Vagina (tissue), 2 donors: ENCODE data around the gene ZNHIT1.

Experiments used
- POLR2A ChIP-seq, 2 donors: fragments of 450-650 bp; IDR thresholded peaks; one replicate each; pipeline ENCODE4 v1.6.1; 2017; ENCODE audit warnings: antibody characterized with exemption in 2 of 2, mild to moderate bottlenecking in 2 of 2, moderate library complexity in 2 of 2
- TF ChIP-seq, protein P1 (sequence below), 3 experiments: fragments of 450-650 bp in 2 of 3; fragments of 200-600 bp in 1 of 3; sonication (generic) in 1 of 3; IDR thresholded peaks; one replicate each; pipeline ENCODE4 v1.5.1; 2017 to 2019; ENCODE audit warnings: antibody characterized with exemption in 3 of 3, mild to moderate bottlenecking in 2 of 3, moderate library complexity in 2 of 3

DNA sequence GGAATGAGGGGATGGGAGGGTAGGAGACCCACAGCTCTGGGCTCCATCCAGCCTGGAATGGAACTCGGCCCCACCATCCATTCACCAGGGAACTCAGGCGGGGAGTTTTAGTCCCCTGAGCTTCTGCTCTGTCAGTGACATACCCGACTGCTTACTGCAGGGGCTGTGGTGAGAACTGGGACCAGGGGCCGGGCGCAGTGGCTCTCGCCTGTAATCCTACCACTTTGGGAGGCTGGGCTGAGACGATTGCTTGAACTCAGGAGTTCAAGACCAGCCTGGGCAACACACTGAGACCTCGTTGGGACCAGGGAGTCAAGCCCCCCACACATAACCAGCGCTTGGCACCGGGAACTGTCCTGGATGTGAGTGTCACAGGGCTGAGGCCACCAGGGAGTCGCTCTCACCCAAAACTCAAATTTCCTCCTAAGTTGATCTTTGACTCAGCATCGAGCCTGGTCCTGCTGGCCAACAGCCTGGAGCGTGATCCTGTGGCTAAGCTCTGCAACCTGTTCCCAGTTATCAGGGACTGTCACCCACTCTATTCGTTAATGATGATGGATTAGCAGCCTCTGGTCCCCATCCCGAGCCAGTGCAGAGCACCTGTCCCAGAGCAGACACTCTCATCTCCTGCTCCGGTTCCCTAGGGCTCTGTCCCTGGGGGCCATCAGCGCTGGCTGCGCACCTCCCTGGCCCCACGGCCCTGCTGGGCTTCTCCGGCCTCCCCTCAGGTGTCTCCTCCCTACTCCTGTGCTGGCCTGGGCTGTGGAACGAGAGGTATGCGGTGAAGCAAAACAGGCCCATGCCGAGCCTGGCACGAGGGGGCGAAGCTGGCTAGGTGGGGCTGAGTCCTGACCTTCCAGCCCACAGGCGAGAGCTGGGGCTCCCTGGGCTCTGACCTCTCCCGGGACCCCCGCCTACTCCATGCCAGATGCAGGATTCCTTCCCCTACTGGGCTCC, 20.5 kb downstream of the ZNHIT1 start:
- TF ChIP-seq, protein P1, sequence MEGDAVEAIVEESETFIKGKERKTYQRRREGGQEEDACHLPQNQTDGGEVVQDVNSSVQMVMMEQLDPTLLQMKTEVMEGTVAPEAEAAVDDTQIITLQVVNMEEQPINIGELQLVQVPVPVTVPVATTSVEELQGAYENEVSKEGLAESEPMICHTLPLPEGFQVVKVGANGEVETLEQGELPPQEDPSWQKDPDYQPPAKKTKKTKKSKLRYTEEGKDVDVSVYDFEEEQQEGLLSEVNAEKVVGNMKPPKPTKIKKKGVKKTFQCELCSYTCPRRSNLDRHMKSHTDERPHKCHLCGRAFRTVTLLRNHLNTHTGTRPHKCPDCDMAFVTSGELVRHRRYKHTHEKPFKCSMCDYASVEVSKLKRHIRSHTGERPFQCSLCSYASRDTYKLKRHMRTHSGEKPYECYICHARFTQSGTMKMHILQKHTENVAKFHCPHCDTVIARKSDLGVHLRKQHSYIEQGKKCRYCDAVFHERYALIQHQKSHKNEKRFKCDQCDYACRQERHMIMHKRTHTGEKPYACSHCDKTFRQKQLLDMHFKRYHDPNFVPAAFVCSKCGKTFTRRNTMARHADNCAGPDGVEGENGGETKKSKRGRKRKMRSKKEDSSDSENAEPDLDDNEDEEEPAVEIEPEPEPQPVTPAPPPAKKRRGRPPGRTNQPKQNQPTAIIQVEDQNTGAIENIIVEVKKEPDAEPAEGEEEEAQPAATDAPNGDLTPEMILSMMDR (IDR thresholded peaks at IDR 0.05), result no peak
- TF ChIP-seq POLR2A (IDR thresholded peaks at IDR 0.05), result no peak
